HCT116 (cell line): ENCODE results near the gene PSKH1. TPM values are rescaled to one million over a fixed set of nuclear protein-coding genes. Genes with fewer than 3 reads are reported as not detected.

Source experiments
- ATAC-seq: fragments of 200-7000 bp; cut with Tn5 transposase; 2 replicates; pipeline ENCODE4 v1.9.1; 2020; ENCODE audit warnings: mild to moderate bottlenecking, moderate library complexity
- BruUV-seq: library from RNA; stranded (reverse); fragments of 400-500 nt; replicated peaks from 2 replicates; lab custom pipeline; 2021; lab: Mats Ljungman, UMichigan
- CTCF ChIA-PET: fragments of 300-600 bp; sonication (Branson Sonifier 250); formaldehyde crosslinking; loops from one replicate; lab custom pipeline; 2021; ENCODE audit warnings: antibody characterized with exemption; lab: Charles Lee
- POLR2A ChIA-PET: fragments of 300-600, 350-600 bp; sonication (Branson Sonifier 250); formaldehyde crosslinking; loops from one replicate; lab custom pipeline; 2021; ENCODE audit warnings: antibody characterized with exemption; lab: Charles Lee
- RAD21 ChIA-PET, 2 experiments: fragments of 300-600 bp; sonication (Branson Sonifier 250); formaldehyde crosslinking; loops; one replicate each; lab custom pipeline; 2023; ENCODE audit warnings: low total read pairs in 2 of 2; ENCODE audit not compliant: uncharacterized antibody in 2 of 2, unreplicated experiment in 2 of 2, low non-redundant PET in 1 of 2; lab: Charles Lee
- DNase-seq: peaks from one replicate; pipeline ENCODE4 v3.0.0-alpha.2; 2010; ENCODE audit warnings: low read depth, low spot score
- H2AFZ ChIP-seq: fragments of 200-600 bp; shearing (Covaris generic), sonication (generic); 2 replicates; pipeline ENCODE4 v1.6.1; 2017; ENCODE audit warnings: low read depth, mixed run types, mixed read lengths, antibody characterized with exemption, low read length; ENCODE audit not compliant: poor library complexity, severe bottlenecking
- H3K27ac ChIP-seq: 2 replicates; pipeline ENCODE4 v1.5.1; 2012; ENCODE audit warnings: low read depth, low read length
- H3K27me3 ChIP-seq: fragments of 200-600 bp; sonication (generic); 2 replicates; pipeline ENCODE4 v1.6.1; 2016; ENCODE audit warnings: mixed run types, low read length, mixed read lengths; ENCODE audit not compliant: insufficient read depth
- H3K36me3 ChIP-seq, 2 experiments: fragments of 200-500 bp in 1 of 2; fragments of 200-600 bp in 1 of 2; sonication (Bioruptor generic) in 1 of 2; sonication (generic) in 1 of 2; 2 replicates each; pipeline versions ENCODE4 v1.5.1 to v1.6.1; 2014 to 2016; ENCODE audit warnings: low read length in 2 of 2, inconsistent platforms in 1 of 2, mixed read lengths in 1 of 2, mixed run types in 1 of 2; ENCODE audit not compliant: insufficient read depth in 2 of 2, control insufficient read depth in 1 of 2
- H3K4me1 ChIP-seq, 2 experiments: fragments of 200-600 bp in 1 of 2; sonication (generic) in 1 of 2; 2 replicates each; pipeline versions ENCODE4 v1.5.1 to v1.6.1; 2012 to 2017; ENCODE audit warnings: low read length in 2 of 2, inconsistent platforms in 1 of 2, mild to moderate bottlenecking in 1 of 2, mixed read lengths in 1 of 2, mixed run types in 1 of 2, moderate library complexity in 1 of 2; ENCODE audit not compliant: insufficient read depth in 2 of 2, control insufficient read depth in 1 of 2
- H3K4me2 ChIP-seq: fragments of 200-600 bp; sonication (generic); 2 replicates; pipeline ENCODE4 v1.6.1; 2017; ENCODE audit warnings: mixed run types, low read length, mixed read lengths
- H3K4me3 ChIP-seq, 2 experiments: fragments of 200-600 bp in 1 of 2; sonication (generic) in 1 of 2; replicated peaks in 1 of 2; 2 replicates each; pipeline ENCODE4 v1.5.1; 2011 to 2016; ENCODE audit warnings: low read length in 2 of 2, control low read depth in 1 of 2, low read depth in 1 of 2, mild to moderate bottlenecking in 1 of 2, mixed read lengths in 1 of 2, mixed run types in 1 of 2
- H3K79me2 ChIP-seq: fragments of 200-600 bp; sonication (generic); 2 replicates; pipeline ENCODE4 v1.6.1; 2017; ENCODE audit warnings: mild to moderate bottlenecking, mixed run types, low read length, moderate library complexity, mixed read lengths; ENCODE audit not compliant: insufficient read depth
- H3K9ac ChIP-seq: fragments of 200-600 bp; sonication (generic); 2 replicates; pipeline ENCODE4 v1.6.1; 2016; ENCODE audit warnings: low read length, mixed read lengths
- H3K9me2 ChIP-seq: fragments of 200-600 bp; sonication (generic), shearing (Covaris generic); 2 replicates; pipeline ENCODE4 v1.6.1; 2017; ENCODE audit warnings: mixed run types, mild to moderate bottlenecking, moderate library complexity; ENCODE audit not compliant: insufficient read depth
- H3K9me3 ChIP-seq, 2 experiments: fragments of 200-500 bp in 1 of 2; fragments of 200-600 bp in 1 of 2; sonication (Bioruptor generic) in 1 of 2; sonication (generic) in 1 of 2; 2 replicates each; pipeline ENCODE4 v1.6.1; 2014 to 2017; ENCODE audit warnings: low read length in 2 of 2, mixed read lengths in 2 of 2, inconsistent platforms in 1 of 2, low read depth in 1 of 2, mild to moderate bottlenecking in 1 of 2, mixed run types in 1 of 2, moderate library complexity in 1 of 2; ENCODE audit not compliant: control insufficient read depth in 1 of 2, insufficient read depth in 1 of 2
- H4K20me1 ChIP-seq: fragments of 200-600 bp; sonication (generic), shearing (Covaris generic); 2 replicates; pipeline ENCODE4 v1.6.1; 2017; ENCODE audit warnings: mixed run types, mild to moderate bottlenecking, moderate library complexity; ENCODE audit not compliant: insufficient read depth
- POLR2AphosphoS5 ChIP-seq: IDR thresholded peaks from 2 replicates; pipeline ENCODE4 v1.6.1; 2011; ENCODE audit warnings: mild to moderate bottlenecking, low read depth, low read length, moderate library complexity
- RAD21 ChIP-seq: IDR thresholded peaks from 2 replicates; pipeline ENCODE4 v1.6.1; 2012; ENCODE audit warnings: low read depth, mild to moderate bottlenecking
- REST ChIP-seq: IDR thresholded peaks from 2 replicates; pipeline ENCODE4 v1.6.1; 2012; ENCODE audit warnings: low read depth
- SIN3A ChIP-seq: IDR thresholded peaks from 2 replicates; pipeline ENCODE4 v1.6.1; 2012; ENCODE audit warnings: low read depth
- SP1 ChIP-seq: IDR thresholded peaks from 2 replicates; pipeline ENCODE4 v1.6.1; 2012; ENCODE audit warnings: low read depth
- SRF ChIP-seq: IDR thresholded peaks from 2 replicates; pipeline ENCODE4 v1.6.1; 2012; ENCODE audit warnings: low read depth
- TCF7L2 ChIP-seq: IDR thresholded peaks from 2 replicates; pipeline ENCODE4 v1.7.0; 2011; ENCODE audit warnings: borderline replicate concordance, inconsistent platforms; ENCODE audit not compliant: insufficient read depth, insufficient read length; ENCODE audit errors: extremely low read depth
- YY1 ChIP-seq: IDR thresholded peaks from 2 replicates; pipeline ENCODE4 v1.6.1; 2011; ENCODE audit warnings: low read length, low read depth, moderate library complexity, mild to moderate bottlenecking; ENCODE audit not compliant: insufficient replicate concordance; ENCODE audit errors: extremely low read depth
- ZNF274 ChIP-seq: fragments of 200-500 bp; sonication (Bioruptor generic); IDR thresholded peaks from 2 replicates; pipeline ENCODE4 v1.6.1; 2014; ENCODE audit warnings: mild to moderate bottlenecking, low read depth, low read length, inconsistent platforms
- intact Hi-C: fragments of 100-400 bp; cut with micrococcal nuclease; formaldehyde crosslinking; loops from 2 replicates; pipeline ENCODE4 v1.10.0; 2022
- total RNA-seq: library from RNA; stranded (reverse); gene quantifications from one replicate; pipeline ENCODE4 v1.2.1, GENCODE V29; 2021; ENCODE audit not compliant: unreplicated experiment

Gene PSKH1
- total RNA-seq, 1 experiment from 2014 or later, result 16.2 TPM

GRCh38 chr16:67901734-67902133 is 8.7 kb downstream of the PSKH1 start (continued):
- TF ChIP-seq REST (no peak), POLR2AphosphoS5 (no peak), TCF7L2 (no peak)

GRCh38 chr16:67902831-67903230 is 9.8 kb downstream of the PSKH1 start:
- intact Hi-C loops, result no loop called here
- RAD21 ChIA-PET, result no interaction called here
- Histone ChIP-seq H3K27ac (no peak overlapping the region), H3K9ac (no peak overlapping the region), H3K9me2 (no peaks in the 10 kb centered on the region), H2AFZ (no peak overlapping the region), H3K4me3 (no peak overlapping the region), H3K79me2 (peaks cover 5% of the 10 kb centered on the region), H4K20me1 (no peaks in the 10 kb centered on the region), H3K27me3 (no peaks in the 10 kb centered on the region), H3K4me2 (no peak overlapping the region), H3K9me3 (no peaks in the 10 kb centered on the region), H3K36me3 (no peaks in the 10 kb centered on the region; a peak in 1 of 4 replicates), H3K4me1 (no peaks in the 10 kb centered on the region)
- BruUV-seq, result no TSS peak
- no peak for DNase-seq
- ATAC-seq, result no peak
- CTCF ChIA-PET, result no interaction called here
- POLR2A ChIA-PET, result no interaction called here
- TF ChIP-seq SIN3A, result no peak
- TF ChIP-seq SRF, result no peak
- no peak for TF ChIP-seq RAD21
- TF ChIP-seq REST, result no peak
- TF ChIP-seq SP1, result no peak
- no peak for TF ChIP-seq ZNF274
- no peak for TF ChIP-seq YY1
